G401.6 (cell line): ENCODE data around the gene MRPL33.

ENCODE experiments used
- FAIRE-seq: peaks from 2 replicates; lab custom pipeline; 2012; peaks lifted over from hg19 to GRCh38; lab: Jason Lieb, UNC

The MRPL33 gene

GRCh38 chr2:27771548-27772335 is at the start of gene MRPL33:
TSS of gene MRPL33 (plus strand) at chr2:27771719. CDS start at chr2:27771778, 59 bp downstream.
- FAIRE-seq: peak; percentile 94

- FAIRE-seq: no peak
These were observed 49.5 kb upstream of the MRPL33 start for GRCh38 chr2:27721884-27722485.

DNA sequence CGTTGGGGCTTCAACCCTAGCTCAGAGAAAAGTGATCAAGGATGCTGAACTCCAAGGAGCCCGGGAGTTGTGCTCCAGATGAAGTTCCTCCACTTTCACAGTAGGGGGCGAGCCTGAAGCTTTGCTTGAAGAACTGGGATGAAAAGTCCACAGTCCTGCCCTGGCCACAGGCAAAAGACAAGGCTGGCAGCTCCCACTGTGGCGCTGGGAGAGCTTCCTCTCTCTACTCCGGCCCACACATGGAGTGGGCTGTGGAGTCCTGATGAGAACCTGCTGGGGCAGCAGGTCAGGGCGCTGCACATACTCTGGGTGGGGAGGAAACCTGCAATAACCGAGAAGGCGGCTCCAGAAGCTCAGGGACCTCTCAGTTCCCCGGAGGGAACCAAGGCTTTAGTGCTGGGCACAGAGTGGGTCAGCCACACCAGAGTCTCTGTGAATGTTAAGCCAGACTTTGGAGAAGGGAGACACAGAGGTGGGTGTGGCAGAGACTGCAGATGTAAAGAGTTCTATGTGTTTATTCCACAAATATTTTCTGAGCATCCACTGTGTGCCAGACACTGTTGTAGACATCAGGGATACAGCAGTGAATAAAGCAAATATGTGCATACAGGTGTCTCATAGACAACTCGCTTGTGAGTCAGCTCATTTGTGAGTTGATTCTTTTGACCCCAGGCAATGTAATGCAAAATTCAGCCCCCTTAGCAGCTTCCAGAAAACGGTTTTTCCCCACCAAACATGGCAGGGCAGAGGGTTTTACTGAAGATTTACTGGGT is 48.0 kb upstream of the MRPL33 start:
- no peak for FAIRE-seq

GRCh38 chr2:27724191-27724590 is 47.3 kb upstream of the MRPL33 start:
- FAIRE-seq: no peak

DNA sequence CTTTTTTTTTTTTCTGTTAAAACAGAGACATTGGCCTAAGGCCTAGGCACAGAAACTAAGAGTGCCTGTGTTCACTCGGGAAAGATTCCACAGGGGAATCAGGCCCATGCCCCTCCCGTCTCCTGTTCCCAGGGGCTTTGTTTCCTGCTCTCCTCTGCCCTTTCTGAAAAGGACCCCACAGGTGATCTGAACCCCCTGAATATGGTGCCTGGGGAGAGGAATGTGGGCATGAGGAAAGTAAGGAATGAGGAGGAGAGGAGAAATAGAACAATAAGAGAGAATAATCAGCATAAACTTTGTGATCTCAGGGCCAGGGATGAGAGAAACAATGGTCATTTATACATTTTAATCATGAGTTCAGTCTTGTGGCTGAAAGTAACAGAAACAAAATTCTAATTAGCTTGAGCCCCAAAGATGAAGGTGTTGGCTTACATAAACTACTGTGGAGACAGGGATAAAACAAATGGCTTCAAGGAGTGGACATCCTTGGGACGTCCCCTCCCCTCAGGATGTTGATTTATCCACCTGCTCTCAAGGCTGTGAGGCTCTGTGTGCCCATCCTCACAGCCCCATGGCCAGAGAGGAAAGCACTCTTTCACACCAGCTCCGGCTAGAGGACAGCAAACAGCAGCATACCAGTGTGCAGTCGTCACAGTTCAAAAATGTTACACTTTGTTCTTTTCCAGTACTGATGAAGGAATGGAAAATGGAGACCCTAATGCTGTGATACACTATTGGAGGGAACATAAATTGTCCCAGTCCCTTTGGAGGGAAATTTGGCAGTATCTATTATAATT is 46.4 kb upstream of the MRPL33 start:
- FAIRE-seq: no peak

DNA sequence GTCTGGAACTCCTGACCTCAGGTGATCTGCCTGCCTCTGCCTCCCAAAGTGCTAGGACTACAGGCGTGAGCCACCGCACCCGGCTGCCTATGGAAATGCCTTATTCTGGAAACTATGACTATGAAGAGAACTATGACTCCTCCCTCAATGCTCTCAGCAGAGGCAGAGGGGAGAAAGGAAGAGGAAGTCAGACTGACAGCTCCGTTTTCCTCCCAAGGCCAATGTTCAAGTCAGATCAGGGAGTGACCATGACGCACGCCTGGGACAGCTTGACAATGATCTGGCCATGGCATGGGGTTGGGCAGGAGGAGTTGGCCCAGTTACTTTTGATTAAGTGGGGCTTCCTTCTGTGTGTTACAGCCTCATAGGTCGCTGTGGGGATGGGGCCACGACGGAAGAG is 44.3 kb upstream of the MRPL33 start:
- FAIRE-seq: no peak

DNA sequence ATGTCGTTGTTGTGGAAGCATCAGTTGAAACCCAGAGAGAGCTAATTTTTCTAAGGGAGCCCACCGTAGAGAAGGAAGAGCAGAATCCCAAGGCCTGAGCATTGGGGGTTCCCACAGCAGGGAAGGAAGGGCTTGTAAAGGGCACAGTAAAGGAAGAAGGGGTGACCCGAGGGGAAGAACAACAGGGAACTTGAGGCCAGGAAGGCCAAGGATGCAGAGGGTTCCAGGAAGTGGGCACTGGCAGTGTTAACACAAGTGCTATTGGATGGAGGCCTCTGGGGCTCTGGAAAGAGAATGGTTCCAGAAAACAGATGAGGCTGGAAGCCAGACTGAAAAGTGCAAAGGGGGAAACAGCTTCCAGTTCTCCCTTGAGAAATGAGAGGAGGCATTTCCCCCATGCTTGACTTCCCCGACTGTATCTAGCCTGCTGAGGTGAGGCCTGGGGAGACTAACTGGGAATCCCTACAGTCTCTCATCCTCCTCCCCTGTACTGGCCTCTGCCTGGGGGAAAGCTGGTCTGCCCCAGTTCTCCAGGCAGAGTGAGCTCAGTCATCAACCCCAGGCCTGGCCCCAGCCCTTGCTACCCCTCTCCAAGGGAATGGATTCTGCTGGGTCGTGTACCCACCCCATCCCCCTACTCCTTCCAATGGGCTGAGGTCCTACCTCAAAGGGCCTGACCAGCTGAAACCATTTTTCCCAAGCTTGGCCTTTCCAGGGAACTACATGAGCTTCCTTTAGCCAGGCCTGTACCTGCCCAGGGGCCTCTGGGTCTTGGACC is 43.2 kb upstream of the MRPL33 start:
- FAIRE-seq: no peak

GRCh38 chr2:27729198-27729597 is 42.3 kb upstream of the MRPL33 start:
- no peak for FAIRE-seq

GRCh38 chr2:27729614-27730013 is 41.9 kb upstream of the MRPL33 start:
- FAIRE-seq: no peak

DNA sequence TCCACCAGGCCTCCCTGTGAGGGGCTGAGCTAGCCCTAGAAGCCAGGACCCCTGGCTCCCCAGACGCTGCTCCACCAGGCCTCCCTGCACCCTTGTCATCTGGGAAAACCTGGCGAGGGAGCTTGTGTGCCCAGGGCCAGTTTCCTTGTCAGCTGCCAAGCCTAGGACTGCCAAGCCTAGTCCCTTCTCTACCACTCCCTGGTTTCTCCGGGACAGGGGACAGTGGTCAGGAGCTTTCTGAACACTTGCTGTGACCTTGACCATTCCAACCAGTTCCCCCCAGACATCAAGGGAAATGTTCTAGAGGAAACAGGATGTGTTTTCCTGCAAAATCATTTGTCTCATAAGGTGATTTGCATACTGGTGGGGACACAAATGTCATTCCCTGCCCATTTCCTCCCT is 41.3 kb upstream of the MRPL33 start:
- no peak for FAIRE-seq

GRCh38 chr2:27730980-27731691 is 40.4 kb upstream of the MRPL33 start:
- no peak for FAIRE-seq

DNA sequence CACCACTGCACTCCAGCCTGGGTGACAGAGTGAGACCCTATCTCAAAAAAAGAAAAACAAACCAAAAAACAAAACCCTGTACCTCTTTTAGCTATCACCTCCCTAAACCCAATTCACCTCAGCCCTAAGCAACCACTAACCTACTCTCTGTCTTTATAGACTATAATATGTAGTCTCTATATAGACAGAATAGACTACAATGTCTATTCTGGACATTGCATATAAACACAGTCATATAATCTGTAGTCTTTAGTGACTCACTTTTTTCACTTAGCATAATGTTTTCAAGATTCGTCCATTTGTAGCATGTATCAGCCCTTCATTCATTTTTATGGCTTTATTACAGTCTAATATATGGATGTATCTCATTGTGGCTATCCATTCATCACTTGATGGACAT is 37.2 kb upstream of the MRPL33 start:
- FAIRE-seq: no peak

DNA sequence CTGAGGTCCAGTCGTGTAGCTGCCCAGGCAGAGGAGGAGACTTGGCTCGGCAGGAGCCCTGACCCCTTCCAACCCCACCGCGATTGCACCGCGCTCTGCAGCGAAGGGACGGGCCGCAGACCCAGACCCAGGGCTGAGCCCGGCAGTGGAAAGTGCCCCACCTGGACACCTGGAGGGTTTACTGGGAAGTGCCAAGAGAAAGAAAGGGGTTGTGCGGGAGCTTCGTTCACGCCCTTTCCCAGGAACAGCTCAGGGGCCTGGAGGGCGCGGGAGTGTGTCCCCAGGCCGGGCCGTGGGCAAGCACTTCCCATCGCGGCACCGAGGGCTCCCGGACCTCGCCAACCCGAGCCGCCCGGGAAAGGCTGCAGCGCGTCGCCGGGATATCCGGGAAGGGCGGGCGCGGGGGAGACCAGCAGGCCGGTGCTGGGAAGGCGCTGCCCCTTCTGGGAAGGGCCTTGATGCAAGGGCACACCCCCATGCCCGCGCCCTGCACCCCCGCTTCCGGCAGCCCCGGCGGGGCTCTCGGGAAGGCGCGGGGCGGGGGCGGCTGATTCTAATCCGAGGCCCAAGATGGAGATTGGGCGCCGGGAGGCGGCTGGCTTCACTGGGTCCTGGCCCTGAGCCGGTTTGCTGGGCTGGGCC is 36.1 kb upstream of the MRPL33 start:
- no peak for FAIRE-seq

- FAIRE-seq: no peak
These were observed 35.3 kb upstream of the MRPL33 start for GRCh38 chr2:27736031-27736889.

DNA sequence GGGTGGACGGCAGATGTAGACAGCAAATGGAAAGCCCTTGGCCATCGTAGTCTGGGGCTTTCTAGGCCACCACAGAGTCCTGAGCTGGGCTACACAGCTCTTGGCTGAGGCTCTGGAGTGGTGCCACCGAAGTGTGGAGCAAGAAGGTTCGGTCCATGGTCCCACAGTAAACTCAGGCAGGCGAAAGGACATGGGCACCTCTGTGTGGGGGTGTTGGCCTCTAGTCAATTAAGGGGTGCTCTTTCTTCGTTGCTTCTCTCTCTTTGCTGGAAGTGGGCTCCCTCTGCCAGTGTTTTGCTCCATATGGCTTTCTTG is 34.7 kb upstream of the MRPL33 start:
- FAIRE-seq: no peak

DNA sequence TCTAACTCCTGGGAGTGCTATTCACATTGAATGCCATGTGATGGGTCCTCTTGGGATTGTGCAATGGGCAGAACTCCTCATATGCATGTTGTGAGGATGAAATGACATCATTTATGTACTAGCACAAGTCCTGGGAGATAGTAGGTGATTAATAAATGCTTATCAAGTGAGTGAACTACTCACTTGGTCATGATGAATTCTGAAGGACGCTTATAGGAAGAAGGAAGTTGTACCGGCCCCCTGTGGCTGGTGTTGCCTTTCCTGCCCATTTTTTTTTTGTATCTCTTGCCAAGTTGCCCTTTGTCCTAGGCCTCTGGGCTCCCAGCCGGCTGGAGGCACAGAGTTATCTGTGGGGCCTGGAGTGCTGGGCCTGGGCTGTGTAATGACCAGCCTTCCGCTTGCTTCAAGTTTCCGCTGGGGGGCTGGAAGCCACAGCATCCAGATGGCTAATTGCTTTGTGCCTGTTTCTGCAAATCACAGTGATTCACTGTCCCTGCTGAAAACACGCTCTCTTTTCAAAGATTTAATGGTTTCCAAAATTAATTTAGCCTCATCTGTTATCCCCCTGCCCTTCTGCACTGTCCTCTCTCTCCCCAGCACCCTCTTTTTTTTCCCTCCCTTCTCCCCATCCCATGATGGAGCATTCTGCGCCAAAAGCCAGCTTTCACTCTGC is 33.7 kb upstream of the MRPL33 start:
- no peak for FAIRE-seq

DNA sequence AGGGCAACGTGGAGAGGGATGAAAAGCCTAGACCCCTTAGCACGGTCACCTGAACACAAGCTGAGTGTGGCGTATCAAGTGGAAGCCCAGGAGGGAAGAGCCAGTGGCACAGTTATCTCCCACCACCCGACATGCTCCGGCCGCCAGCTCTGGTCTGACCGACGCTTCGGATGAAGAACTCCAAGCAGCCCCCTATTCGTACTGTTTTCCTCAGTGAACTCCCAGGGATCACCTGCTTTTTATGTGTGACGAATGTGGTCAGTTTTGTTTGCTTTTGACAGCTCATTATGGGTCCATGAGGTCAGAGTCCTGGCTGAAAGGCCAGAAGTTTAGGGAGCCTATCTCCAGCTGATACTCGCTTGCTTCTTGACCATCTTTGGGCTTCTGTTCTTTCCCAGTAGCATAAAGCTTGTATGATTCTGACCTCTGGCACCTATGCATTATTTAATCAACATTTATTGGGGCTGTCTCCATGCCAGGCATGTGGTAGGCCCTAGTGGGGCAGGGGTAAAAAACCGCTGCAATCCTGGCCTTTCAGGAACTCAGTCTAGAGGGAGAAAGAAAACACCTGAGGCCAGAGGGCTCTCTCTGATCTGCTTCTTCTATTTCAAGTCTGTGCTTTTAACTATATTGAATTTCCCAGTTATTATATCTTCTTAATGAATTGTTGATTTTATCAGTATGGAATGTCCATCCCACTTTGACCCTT is 33.0 kb upstream of the MRPL33 start:
- FAIRE-seq: no peak

DNA sequence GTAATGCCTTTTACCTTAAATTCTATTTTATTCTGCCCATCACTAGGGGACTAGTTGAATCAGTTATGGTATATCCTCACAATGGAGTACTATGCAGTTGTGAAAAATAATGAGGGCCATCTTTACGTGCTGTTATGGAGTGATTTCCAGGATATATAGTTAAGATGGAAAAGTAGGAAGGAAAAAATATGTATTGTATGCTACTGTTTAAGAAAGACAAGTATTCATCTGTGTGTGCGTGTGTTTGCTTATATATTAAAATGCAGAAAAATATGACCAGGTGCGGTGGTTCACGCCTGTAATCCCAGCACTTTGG is 32.5 kb upstream of the MRPL33 start:
- FAIRE-seq: no peak

DNA sequence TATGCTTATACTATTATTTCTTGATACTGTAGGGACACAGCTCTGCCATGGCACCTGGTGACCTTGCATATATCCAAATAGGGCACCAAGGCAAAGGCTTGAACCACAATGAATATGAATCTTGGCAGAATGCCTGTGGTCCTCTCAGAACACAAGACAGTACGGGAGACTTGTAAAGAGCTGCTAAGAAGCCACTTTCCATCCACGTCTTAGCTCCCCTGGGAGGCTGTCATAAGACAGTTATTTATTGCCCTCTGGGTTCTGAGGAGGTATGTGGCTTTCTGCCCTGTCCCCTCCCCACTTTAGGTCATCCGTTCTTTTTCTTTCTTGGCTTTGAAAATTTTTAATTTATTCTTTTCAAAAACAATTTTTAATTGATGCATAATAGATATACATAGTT is 29.8 kb upstream of the MRPL33 start:
- FAIRE-seq: no peak
